ENCODE measurements around the gene LINC01488.

DNA sequence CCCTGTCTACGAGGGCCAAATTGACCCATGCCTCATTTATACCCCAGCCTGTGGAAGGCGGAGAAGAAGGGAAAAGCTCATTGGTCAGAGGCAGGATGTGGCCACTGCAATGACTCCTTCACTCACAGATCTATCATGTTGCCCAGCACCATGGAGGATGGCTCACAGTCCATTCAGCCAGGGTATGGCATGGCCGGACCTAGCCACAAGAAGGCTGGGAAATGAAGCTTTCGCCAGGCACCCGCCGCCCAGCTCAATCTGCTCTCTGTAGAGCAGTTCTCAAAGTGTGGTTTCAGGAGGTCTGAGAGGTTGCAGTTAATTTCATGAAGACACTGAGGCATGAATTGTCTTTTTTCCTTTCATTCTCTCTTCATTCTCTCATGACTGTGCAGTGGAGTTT is 40.6 kb upstream of the LINC01488 start:
- no peak for TF ChIP-seq EZH2 (IDR thresholded peaks at IDR 0.05; ENCODE audit: insufficient read depth, poor library complexity, severe bottlenecking)
- no peak for TF ChIP-seq EZH2phosphoT487 (IDR thresholded peaks at IDR 0.05; ENCODE audit: insufficient read depth, low read depth)

Data from GM23248 (cell line).